Brain microvascular endothelial cell (primary cell): Measurements from ENCODE around the gene GRID1.

ENCODE experiments used
- DNase-seq: peaks from one replicate; pipeline ENCODE4 v3.0.0-alpha.2; 2020
- H3K27ac ChIP-seq: fragments of 250-450 bp; sonication (Bioruptor Pico); 2 replicates; pipeline ENCODE4 v1.5.1; 2020; ENCODE audit warnings: mild to moderate bottlenecking, moderate library complexity
- H3K27me3 ChIP-seq: fragments of 250-450 bp; sonication (Bioruptor Pico); replicated peaks from 2 replicates; pipeline ENCODE4 v1.5.1; 2020; ENCODE audit warnings: mild to moderate bottlenecking
- H3K36me3 ChIP-seq: fragments of 250-450 bp; sonication (Bioruptor Pico); replicated peaks from 2 replicates; pipeline ENCODE4 v1.5.1; 2020; ENCODE audit warnings: mild to moderate bottlenecking
- H3K4me3 ChIP-seq: 2 replicates; pipeline ENCODE4 v1.5.1; 2011; ENCODE audit warnings: low read depth, mild to moderate bottlenecking, control low read depth, low read length, moderate library complexity
- CTCF ChIP-seq: IDR thresholded peaks from 2 replicates; pipeline ENCODE4 v1.5.1; 2011; ENCODE audit warnings: low read depth, mild to moderate bottlenecking, moderate library complexity, low read length, control low read depth, inconsistent platforms; ENCODE audit errors: missing control alignments
- in situ Hi-C: cut with HindIII; loops from 2 replicates; pipeline ENCODE4 v1.10.0; 2017; ENCODE audit warnings: low sequenced_read_pairs, low pct_ligation_motif_present

The GRID1 gene

GRCh38 chr10:86286236-86287109 is 80.1 kb downstream of the GRID1 start:
- no peaks in the 10 kb centered on the region for H3K27me3 ChIP-seq
- in situ Hi-C loops: no loop called here
- DNase-seq: no peak
- H3K27ac ChIP-seq: no peak overlapping the region
- TF ChIP-seq CTCF: no peak
- no peaks in the 10 kb centered on the region for H3K36me3 ChIP-seq
- H3K4me3 ChIP-seq: no peak overlapping the region

- TF ChIP-seq CTCF: no peak
- in situ Hi-C loops: no loop called here
- no peaks in the 10 kb centered on the region for H3K36me3 ChIP-seq
- no peak overlapping the region for H3K4me3 ChIP-seq
- no peaks in the 10 kb centered on the region for H3K27me3 ChIP-seq
- H3K27ac ChIP-seq: no peak overlapping the region
- DNase-seq: no peak
Measured at GRCh38 chr10:86285136-86285790, 81.3 kb downstream of the GRID1 start.

GRCh38 chr10:86284355-86285105 is 82.1 kb downstream of the GRID1 start:
- Histone ChIP-seq H3K4me3 (no peak overlapping the region), H3K36me3 (no peaks in the 10 kb centered on the region), H3K27ac (no peak overlapping the region), H3K27me3 (no peaks in the 10 kb centered on the region)
- TF ChIP-seq CTCF: no peak
- DNase-seq: no peak
- in situ Hi-C loops: no loop called here

- no peak for TF ChIP-seq CTCF
- H3K27ac ChIP-seq: no peak overlapping the region
- H3K27me3 ChIP-seq: no peaks in the 10 kb centered on the region
- no peak for DNase-seq
- H3K36me3 ChIP-seq: no peaks in the 10 kb centered on the region
- H3K4me3 ChIP-seq: no peak overlapping the region
- in situ Hi-C loops: no loop called here
Measured at GRCh38 chr10:86283466-86284287, 82.9 kb downstream of the GRID1 start.

GRCh38 chr10:86282664-86283465 is 83.7 kb downstream of the GRID1 start:
- H3K27me3 ChIP-seq: no peaks in the 10 kb centered on the region
- no peak for TF ChIP-seq CTCF
- no peak for DNase-seq

More at GRCh38 chr10:86282664-86283465, 83.7 kb downstream of the GRID1 start:
- H3K4me3 ChIP-seq: no peak overlapping the region
- H3K36me3 ChIP-seq: no peaks in the 10 kb centered on the region
- in situ Hi-C loops: no loop called here
- no peak overlapping the region for H3K27ac ChIP-seq
